ENCODE measurements around the gene VPS35.
A peak's percentile ranks its signal among the peaks of the same experiment; 100 is the strongest.
"Not testable (repeated sequence)": the region's sequence is repeated elsewhere in the genome, so short reads cannot be mapped to it uniquely, and the experiment has no call there.

VPS35 gene

DNA sequence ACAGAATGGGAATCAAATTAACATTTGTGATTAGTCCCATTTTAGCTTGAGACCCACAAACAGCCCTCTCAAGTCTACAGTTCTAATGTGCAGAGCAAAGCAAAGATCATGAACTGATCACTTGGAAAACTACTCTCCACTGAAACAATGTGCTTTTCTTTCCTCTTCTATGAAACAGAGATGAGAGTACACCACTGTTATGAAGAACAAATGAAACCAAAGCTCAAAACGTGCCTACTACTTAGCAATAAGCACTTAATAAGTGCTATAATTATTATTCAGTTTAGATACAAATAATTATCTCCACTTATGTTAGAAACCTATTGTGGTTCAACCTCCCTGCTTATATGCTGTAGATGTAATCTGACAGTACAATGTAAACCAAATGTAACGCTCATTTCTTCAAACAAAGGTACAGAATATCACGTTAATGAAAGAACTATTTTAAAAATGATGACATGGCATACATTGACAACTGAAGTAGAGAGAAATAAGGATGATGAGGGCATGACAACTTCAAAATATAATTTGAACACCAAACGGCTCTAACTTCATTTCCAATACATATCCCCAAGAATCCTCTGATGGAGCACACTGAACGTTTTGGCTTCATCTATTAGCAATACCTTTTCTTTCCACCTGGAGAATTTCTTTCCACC is 2.0 kb downstream of the VPS35 start:
- H3K23ac ChIP-seq (ENCODE audit: low read length in 2 of 2) = no peak overlapping the region
- no peaks in the 10 kb centered on the region for H3K79me1 ChIP-seq (replicated peaks; ENCODE audit: low read length, poor library complexity, severe bottlenecking)
- no peak overlapping the region for H4K91ac ChIP-seq (ENCODE audit: low read length)
- H2BK120ac ChIP-seq (ENCODE audit: low read depth, low read length) = no peak overlapping the region
- H3K36me3 ChIP-seq (ENCODE audit: control insufficient read depth in 1 of 2, insufficient read depth in 2 of 2, low read depth in 1 of 2, low read length in 2 of 2) = peaks cover 0 to 8% of the 10 kb centered on the region in 2 experiments
- H3K27me3 ChIP-seq (ENCODE audit: control insufficient read depth in 1 of 2, insufficient read depth in 1 of 2, low read length in 2 of 2) = no peaks in the 10 kb centered on the region
- no peak overlapping the region for H3K14ac ChIP-seq (ENCODE audit: low read length in 2 of 2)
- 61% methylated on average over 2 of the region's 5 CpGs for WGBS
- H3K27ac ChIP-seq (ENCODE audit: low read length, poor library complexity, severe bottlenecking) = no peak overlapping the region
- peak overlapping the region; percentile 51 for H3K4me2 ChIP-seq (ENCODE audit: low read length, poor library complexity, severe bottlenecking)
- H2AFZ ChIP-seq (ENCODE audit: low read depth, low read length) = no peak overlapping the region
- peak overlapping the region in 1 of 2 experiments; percentile 85 for H3K4me3 ChIP-seq (ENCODE audit: insufficient read depth in 1 of 2, low read depth in 1 of 2, low read length in 2 of 2)
- no peaks in the 10 kb centered on the region for H3K9me3 ChIP-seq (ENCODE audit: control insufficient read depth, low read length)
- no peak overlapping the region for H3K4ac ChIP-seq (ENCODE audit: low read depth in 1 of 2, low read length in 2 of 2)
- H4K8ac ChIP-seq (ENCODE audit: low read length) = no peak overlapping the region
- H3K18ac ChIP-seq (ENCODE audit: low read depth in 1 of 2, low read length in 2 of 2) = no peak overlapping the region
- DNase-seq = no peak
- H2BK12ac ChIP-seq (ENCODE audit: low read length in 2 of 2) = no peak overlapping the region
- no peak overlapping the region for H2AK5ac ChIP-seq (ENCODE audit: low read length, severe bottlenecking)
- peak overlapping the region; percentile 98 for H3K9ac ChIP-seq (ENCODE audit: low read length)
- no peak overlapping the region for H2BK5ac ChIP-seq (ENCODE audit: low read depth, low read length, poor library complexity, severe bottlenecking)
- peaks cover 7% of the 10 kb centered on the region for H3K4me1 ChIP-seq (ENCODE audit: control insufficient read depth, insufficient read depth, low read depth, low read length)
- H2BK15ac ChIP-seq (ENCODE audit: low read depth, poor library complexity, severe bottlenecking) = no peak overlapping the region

DNA sequence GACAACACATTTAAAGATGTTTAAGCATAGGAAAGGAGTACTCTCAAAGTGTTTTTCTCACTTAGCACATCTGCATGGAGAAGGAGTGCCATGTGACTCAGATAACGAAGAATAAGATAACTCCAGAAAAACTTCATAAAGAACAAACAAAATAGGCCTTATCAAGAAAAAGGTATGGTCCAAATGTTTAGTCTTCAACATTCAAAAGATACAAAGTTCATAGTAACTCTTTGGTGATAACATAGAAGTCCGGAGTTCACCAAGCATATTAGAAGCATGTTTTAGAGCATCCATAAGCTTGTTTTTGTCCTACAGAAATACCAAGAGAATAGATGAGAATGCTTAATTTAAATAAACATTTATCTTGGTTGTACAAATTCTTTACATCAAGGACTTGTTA is 7.1 kb downstream of the VPS35 start:
- H2AFZ ChIP-seq (ENCODE audit: low read depth, low read length); H3K27ac ChIP-seq (ENCODE audit: low read length, poor library complexity, severe bottlenecking); H2BK12ac ChIP-seq (ENCODE audit: low read length in 2 of 2); H3K14ac ChIP-seq (ENCODE audit: low read length in 2 of 2); H4K8ac ChIP-seq (ENCODE audit: low read length); H2BK5ac ChIP-seq (ENCODE audit: low read depth, low read length, poor library complexity, severe bottlenecking); H3K23ac ChIP-seq (ENCODE audit: low read length in 2 of 2); H3K4ac ChIP-seq (ENCODE audit: low read depth in 1 of 2, low read length in 2 of 2); H3K4me2 ChIP-seq (ENCODE audit: low read length, poor library complexity, severe bottlenecking); H2AK5ac ChIP-seq (ENCODE audit: low read length, severe bottlenecking); H3K18ac ChIP-seq (ENCODE audit: low read depth in 1 of 2, low read length in 2 of 2); DNase-seq; H2BK120ac ChIP-seq (ENCODE audit: low read depth, low read length); H3K79me1 ChIP-seq (replicated peaks; ENCODE audit: low read length, poor library complexity, severe bottlenecking); H3K4me1 ChIP-seq (ENCODE audit: control insufficient read depth, insufficient read depth, low read depth, low read length); H3K9me3 ChIP-seq (ENCODE audit: control insufficient read depth, low read length); H3K27me3 ChIP-seq (ENCODE audit: control insufficient read depth in 1 of 2, insufficient read depth in 1 of 2, low read length in 2 of 2); H4K91ac ChIP-seq (ENCODE audit: low read length); H3K9ac ChIP-seq (ENCODE audit: low read length); H3K4me3 ChIP-seq (ENCODE audit: insufficient read depth in 1 of 2, low read depth in 1 of 2, low read length in 2 of 2); H2BK15ac ChIP-seq (ENCODE audit: low read depth, poor library complexity, severe bottlenecking): not testable (repeated sequence)
- whole genome bisulfite sequencing = no CpG with 5 or more reads among the region's 2 CpGs
- peaks cover 3 to 56% of the 10 kb centered on the region in 2 experiments for H3K36me3 ChIP-seq (ENCODE audit: control insufficient read depth in 1 of 2, insufficient read depth in 2 of 2, low read depth in 1 of 2, low read length in 2 of 2)

DNA sequence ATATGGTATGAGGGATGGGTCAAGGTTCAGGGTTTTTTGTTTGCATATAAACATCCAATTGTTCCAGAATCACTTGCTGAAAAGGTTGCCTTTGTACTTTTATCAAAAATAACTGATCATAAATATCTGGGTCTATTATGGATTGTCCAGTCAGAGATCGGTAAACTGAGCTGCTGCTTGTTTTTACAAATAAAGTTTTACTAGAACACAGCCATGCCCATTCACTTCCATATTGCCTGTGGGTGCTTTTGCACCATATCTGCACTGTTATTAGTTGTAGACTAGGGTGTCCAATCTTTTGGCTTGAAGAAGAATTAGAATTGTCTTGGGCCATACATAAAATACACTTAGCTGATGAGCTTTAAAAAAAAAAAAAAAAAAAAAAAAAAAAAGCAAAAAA is 11.0 kb downstream of the VPS35 start:
- not testable (repeated sequence) for H2AK5ac ChIP-seq (ENCODE audit: low read length, severe bottlenecking); H2BK15ac ChIP-seq (ENCODE audit: low read depth, poor library complexity, severe bottlenecking); H4K91ac ChIP-seq (ENCODE audit: low read length); H2BK12ac ChIP-seq (ENCODE audit: low read length in 2 of 2); H3K4ac ChIP-seq (ENCODE audit: low read depth in 1 of 2, low read length in 2 of 2); H3K4me1 ChIP-seq (ENCODE audit: control insufficient read depth, insufficient read depth, low read depth, low read length); H2BK5ac ChIP-seq (ENCODE audit: low read depth, low read length, poor library complexity, severe bottlenecking); H3K9ac ChIP-seq (ENCODE audit: low read length); DNase-seq; H2AFZ ChIP-seq (ENCODE audit: low read depth, low read length); H4K8ac ChIP-seq (ENCODE audit: low read length); H3K4me3 ChIP-seq (ENCODE audit: insufficient read depth in 1 of 2, low read depth in 1 of 2, low read length in 2 of 2); H3K4me2 ChIP-seq (ENCODE audit: low read length, poor library complexity, severe bottlenecking); H2BK120ac ChIP-seq (ENCODE audit: low read depth, low read length); H3K14ac ChIP-seq (ENCODE audit: low read length in 2 of 2); H3K23ac ChIP-seq (ENCODE audit: low read length in 2 of 2); H3K27ac ChIP-seq (ENCODE audit: low read length, poor library complexity, severe bottlenecking); H3K9me3 ChIP-seq (ENCODE audit: control insufficient read depth, low read length); H3K18ac ChIP-seq (ENCODE audit: low read depth in 1 of 2, low read length in 2 of 2); H3K27me3 ChIP-seq (ENCODE audit: control insufficient read depth in 1 of 2, insufficient read depth in 1 of 2, low read length in 2 of 2)
- Histone ChIP-seq H3K36me3 (ENCODE audit: control insufficient read depth in 1 of 2, insufficient read depth in 2 of 2, low read depth in 1 of 2, low read length in 2 of 2) (peaks cover 12 to 95% of the 10 kb centered on the region in 2 experiments), H3K79me1 (replicated peaks; ENCODE audit: low read length, poor library complexity, severe bottlenecking) (peaks cover 11% of the 10 kb centered on the region)
- no CpG with 5 or more reads among the region's 1 CpG for WGBS

DNA sequence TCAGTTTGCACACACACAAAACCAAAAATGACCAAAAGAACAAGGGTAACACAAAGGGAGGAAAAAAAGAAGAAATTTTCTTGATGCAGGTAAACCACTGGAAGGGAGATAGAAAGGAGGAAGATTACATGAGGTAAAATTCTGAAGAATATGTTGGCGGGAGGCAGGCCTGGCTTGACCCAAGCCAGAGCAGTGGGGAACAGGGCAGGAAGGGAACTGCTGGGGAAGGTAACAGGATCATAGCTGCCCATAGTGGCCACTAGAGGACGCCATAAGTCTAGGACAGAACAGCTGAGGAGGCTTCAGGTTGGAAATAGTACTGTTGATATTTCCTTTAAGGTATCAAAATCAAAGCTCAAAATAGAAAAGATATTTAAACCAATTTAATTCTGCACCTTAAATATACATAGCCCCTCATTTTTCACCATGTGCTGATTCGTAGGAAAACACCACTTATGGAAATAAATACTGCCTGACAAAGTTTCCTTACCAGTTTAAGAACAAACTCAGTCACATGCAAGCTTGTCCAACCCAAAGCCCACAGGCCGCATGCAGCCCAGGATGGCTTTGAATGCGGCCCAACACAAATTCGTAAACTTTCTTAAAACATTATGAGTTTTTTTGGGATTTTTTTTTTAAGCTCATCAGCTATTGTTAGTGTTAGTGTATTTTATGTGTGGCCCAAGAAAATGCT is 15.5 kb downstream of the VPS35 start:
- Histone ChIP-seq H2BK120ac (ENCODE audit: low read depth, low read length) (no peak overlapping the region), H3K18ac (ENCODE audit: low read depth in 1 of 2, low read length in 2 of 2) (no peak overlapping the region), H3K27ac (ENCODE audit: low read length, poor library complexity, severe bottlenecking) (no peak overlapping the region), H3K9me3 (ENCODE audit: control insufficient read depth, low read length) (no peaks in the 10 kb centered on the region), H2BK15ac (ENCODE audit: low read depth, poor library complexity, severe bottlenecking) (no peak overlapping the region), H3K4me2 (ENCODE audit: low read length, poor library complexity, severe bottlenecking) (no peak overlapping the region), H3K9ac (ENCODE audit: low read length) (no peak overlapping the region), H3K4me3 (ENCODE audit: insufficient read depth in 1 of 2, low read depth in 1 of 2, low read length in 2 of 2) (no peak overlapping the region), H2BK5ac (ENCODE audit: low read depth, low read length, poor library complexity, severe bottlenecking) (no peak overlapping the region), H4K8ac (ENCODE audit: low read length) (no peak overlapping the region), H3K14ac (ENCODE audit: low read length in 2 of 2) (no peak overlapping the region), H4K91ac (ENCODE audit: low read length) (no peak overlapping the region), H2BK12ac (ENCODE audit: low read length in 2 of 2) (no peak overlapping the region), H2AK5ac (ENCODE audit: low read length, severe bottlenecking) (no peak overlapping the region), H3K4ac (ENCODE audit: low read depth in 1 of 2, low read length in 2 of 2) (no peak overlapping the region), H3K23ac (ENCODE audit: low read length in 2 of 2) (no peak overlapping the region), H3K36me3 (ENCODE audit: control insufficient read depth in 1 of 2, insufficient read depth in 2 of 2, low read depth in 1 of 2, low read length in 2 of 2) (peaks cover 20 to 99% of the 10 kb centered on the region in 2 experiments), H3K4me1 (ENCODE audit: control insufficient read depth, insufficient read depth, low read depth, low read length) (peaks cover 2% of the 10 kb centered on the region), H2AFZ (ENCODE audit: low read depth, low read length) (no peak overlapping the region), H3K79me1 (replicated peaks; ENCODE audit: low read length, poor library complexity, severe bottlenecking) (peaks cover 8% of the 10 kb centered on the region), H3K27me3 (ENCODE audit: control insufficient read depth in 1 of 2, insufficient read depth in 1 of 2, low read length in 2 of 2) (no peaks in the 10 kb centered on the region)
- peak; percentile 77 for DNase-seq
- WGBS = 68% methylated on average over 3 of the region's 6 CpGs
